Measurements from ENCODE around the gene ZNF18.

The ZNF18 gene

GRCh38 chr17:11997147-11997971, at the start of gene ZNF18:
ZNF18 (minus strand) TSS chr17:11997475; CDS start chr17:11992829, 4,646 bp downstream.
- peak; percentile 93 for DNase-seq

- DNase-seq: no peak
These were observed 49.5 kb upstream of the ZNF18 start for GRCh38 chr17:12046786-12047185.

GRCh38 chr17:12043702-12044101, 46.4 kb upstream of the ZNF18 start:
- DNase-seq: no peak

- DNase-seq: no peak
These were observed 44.0 kb upstream of the ZNF18 start for GRCh38 chr17:12041312-12041711.

- DNase-seq: no peak
These were observed 43.2 kb upstream of the ZNF18 start for GRCh38 chr17:12040478-12040877.

- no peak for DNase-seq
These were observed 40.7 kb upstream of the ZNF18 start for GRCh38 chr17:12037970-12038369.

- DNase-seq: no peak
These were observed 38.4 kb upstream of the ZNF18 start for GRCh38 chr17:12035673-12036072.

- DNase-seq: no peak
These were observed 37.3 kb upstream of the ZNF18 start for GRCh38 chr17:12034538-12034937.

- no peak for DNase-seq
These were observed 31.3 kb upstream of the ZNF18 start for GRCh38 chr17:12028611-12029010.

GRCh38 chr17:12027658-12028057, 30.4 kb upstream of the ZNF18 start:
- no peak for DNase-seq

GRCh38 chr17:12024327-12024726, 27.1 kb upstream of the ZNF18 start:
- DNase-seq: no peak

- no peak for DNase-seq
These were observed 25.0 kb upstream of the ZNF18 start for GRCh38 chr17:12022310-12022709.

GRCh38 chr17:12021623-12022140, 24.4 kb upstream of the ZNF18 start:
- no peak for DNase-seq

- peak; percentile 96 for DNase-seq
These were observed 23.7 kb upstream of the ZNF18 start, which contains the start of gene MAP2K4 for GRCh38 chr17:12020642-12021622. MAP2K4 (plus strand) TSS chr17:12020877; CDS start chr17:12020887, 10 bp downstream.

- DNase-seq: no peak
These were observed 10.2 kb upstream of the ZNF18 start for GRCh38 chr17:12007466-12007865.

GRCh38 chr17:11999696-12000095, 2.4 kb upstream of the ZNF18 start:
- DNase-seq: no peak

- no peak for DNase-seq
These were observed 628 bp upstream of the ZNF18 start for GRCh38 chr17:11997972-11998233.

GRCh38 chr17:11996722-11997146, 541 bp downstream of the ZNF18 start:
- peak; percentile 33 for DNase-seq

- DNase-seq: no peak
These were observed 5.8 kb downstream of the ZNF18 start for GRCh38 chr17:11991461-11991860.

GRCh38 chr17:11990363-11990983, 6.8 kb downstream of the ZNF18 start:
- no peak for DNase-seq

- DNase-seq: no peak
These were observed 10.3 kb downstream of the ZNF18 start for GRCh38 chr17:11986942-11987329.

- no peak for DNase-seq
These were observed 10.9 kb downstream of the ZNF18 start for GRCh38 chr17:11986179-11986941.

Measured in activated T-cell treated with anti-CD3 and anti-CD28 coated beads for 4 hours (primary cell).